GM04503 (cell line): Measurements from ENCODE around the gene ZNF418.

Source experiments
- DNase-seq: peaks from one replicate; pipeline ENCODE4 v3.0.0-alpha.2; 2012; ENCODE audit warnings: low read depth

ZNF418 gene

GRCh38 chr19:57934820-57935665, at the start of gene ZNF418:
TSS of gene ZNF418 (minus strand) at chr19:57935402. CDS start at chr19:57933822, 1,580 bp downstream.
- peak; percentile 67 for DNase-seq

- DNase-seq: no peak
These were observed 43.5 kb upstream of the ZNF418 start for GRCh38 chr19:57978586-57979289.

GRCh38 chr19:57974434-57974833, 39.2 kb upstream of the ZNF418 start, which contains the start of gene C19orf18:
TSS of gene C19orf18 (minus strand) at chr19:57974534. CDS start at chr19:57974432, 102 bp downstream.
- DNase-seq: no peak

- no peak for DNase-seq
These were observed 29.6 kb upstream of the ZNF418 start for GRCh38 chr19:57964761-57965160.

- no peak for DNase-seq
These were observed 26.6 kb upstream of the ZNF418 start for GRCh38 chr19:57961785-57962184.

GRCh38 chr19:57954996-57955395, 19.8 kb upstream of the ZNF418 start:
- no peak for DNase-seq

- DNase-seq: no peak
These were observed 14.5 kb upstream of the ZNF418 start for GRCh38 chr19:57949702-57950101.

- DNase-seq: no peak
These were observed 14.1 kb upstream of the ZNF418 start for GRCh38 chr19:57949296-57949695.

- peak; percentile 75 for DNase-seq
These were observed 12.4 kb upstream of the ZNF418 start, which contains the start of gene ZNF256 for GRCh38 chr19:57947419-57948134. TSS of gene ZNF256 (minus strand) at chr19:57947706. CDS start at chr19:57947474, 232 bp downstream.

GRCh38 chr19:57947088-57947418, 11.9 kb upstream of the ZNF418 start:
- DNase-seq: no peak

GRCh38 chr19:57946316-57946715, 11.1 kb upstream of the ZNF418 start:
- DNase-seq: no peak

- DNase-seq: no peak
These were observed 6.4 kb upstream of the ZNF418 start for GRCh38 chr19:57941593-57941992.

- DNase-seq: no peak
These were observed 529 bp upstream of the ZNF418 start for GRCh38 chr19:57935731-57936130.

GRCh38 chr19:57927587-57927986, 7.6 kb downstream of the ZNF418 start:
- no peak for DNase-seq

- peak; percentile 86 for DNase-seq
These were observed 18.8 kb downstream of the ZNF418 start, which contains the start of gene ZNF417 for GRCh38 chr19:57916168-57916995. TSS of gene ZNF417 (minus strand) at chr19:57916592. CDS start at chr19:57916411, 181 bp downstream.

GRCh38 chr19:57914531-57914930, 20.7 kb downstream of the ZNF418 start:
- DNase-seq: no peak

- no peak for DNase-seq
These were observed 27.8 kb downstream of the ZNF418 start for GRCh38 chr19:57907394-57907793.

- no peak for DNase-seq
These were observed 29.9 kb downstream of the ZNF418 start for GRCh38 chr19:57905258-57905657.

- DNase-seq: no peak
These were observed 31.5 kb downstream of the ZNF418 start for GRCh38 chr19:57903618-57904184.

GRCh38 chr19:57900311-57900710, 34.9 kb downstream of the ZNF418 start:
- DNase-seq: no peak

GRCh38 chr19:57890706-57891105, 44.5 kb downstream of the ZNF418 start:
- DNase-seq: peak; percentile 63
